IPS-15b (cell line): ENCODE results near the gene TTC34.
"Not testable (repeated sequence)": the region's sequence is repeated elsewhere in the genome, so short reads cannot be mapped to it uniquely, and the experiment has no call there.

Source experiments
- H3K27me3 ChIP-seq: one replicate; pipeline ENCODE4 v1.6.1; 2013; ENCODE audit warnings: low read length; ENCODE audit not compliant: control insufficient read depth, insufficient read depth
- H3K36me3 ChIP-seq: one replicate; pipeline ENCODE4 v1.6.1; 2013; ENCODE audit warnings: low read length; ENCODE audit not compliant: control insufficient read depth, insufficient read depth
- H3K4me1 ChIP-seq: one replicate; pipeline ENCODE4 v1.6.1; 2013; ENCODE audit warnings: mild to moderate bottlenecking, low read length; ENCODE audit not compliant: control insufficient read depth, insufficient read depth
- H3K4me3 ChIP-seq: one replicate; pipeline ENCODE4 v1.5.1; 2013; ENCODE audit warnings: low read depth, low read length
- H3K9ac ChIP-seq: one replicate; pipeline ENCODE4 v1.6.1; 2013; ENCODE audit warnings: low read depth, mild to moderate bottlenecking, low read length
- H3K9me3 ChIP-seq: one replicate; pipeline ENCODE4 v1.6.1; 2013; ENCODE audit warnings: mild to moderate bottlenecking, low read length; ENCODE audit not compliant: control insufficient read depth, insufficient read depth

The TTC34 gene

GRCh38 chr1:2786329-2787162, 14.9 kb downstream of the TTC34 start:
- no peaks in the 10 kb centered on the region for H3K36me3 ChIP-seq
- no peaks in the 10 kb centered on the region for H3K27me3 ChIP-seq
- H3K9me3 ChIP-seq, result peaks cover 6% of the 10 kb centered on the region
- H3K4me3 ChIP-seq, result no peak overlapping the region
- no peaks in the 10 kb centered on the region for H3K4me1 ChIP-seq
- no peak overlapping the region for H3K9ac ChIP-seq

- no peak overlapping the region for H3K9ac ChIP-seq
- no peaks in the 10 kb centered on the region for H3K4me1 ChIP-seq
- H3K27me3 ChIP-seq, result no peaks in the 10 kb centered on the region
- no peaks in the 10 kb centered on the region for H3K36me3 ChIP-seq
- peaks cover 6% of the 10 kb centered on the region for H3K9me3 ChIP-seq
- H3K4me3 ChIP-seq, result no peak overlapping the region
Measured at GRCh38 chr1:2785631-2786328, 15.7 kb downstream of the TTC34 start.

GRCh38 chr1:2784854-2785630, 16.5 kb downstream of the TTC34 start:
- Histone ChIP-seq H3K27me3 (no peaks in the 10 kb centered on the region), H3K9me3 (peaks cover 6% of the 10 kb centered on the region), H3K36me3 (no peaks in the 10 kb centered on the region), H3K4me1 (no peaks in the 10 kb centered on the region), H3K9ac (no peak overlapping the region), H3K4me3 (no peak overlapping the region)

GRCh38 chr1:2783435-2784397, 17.8 kb downstream of the TTC34 start:
- Histone ChIP-seq H3K9ac (no peak overlapping the region), H3K4me1 (no peaks in the 10 kb centered on the region), H3K4me3 (no peak overlapping the region), H3K9me3 (peaks cover 6% of the 10 kb centered on the region), H3K27me3 (no peaks in the 10 kb centered on the region), H3K36me3 (no peaks in the 10 kb centered on the region)

- Histone ChIP-seq H3K4me1 (no peaks in the 10 kb centered on the region), H3K9me3 (peaks cover 6% of the 10 kb centered on the region), H3K9ac (no peak overlapping the region), H3K27me3 (no peaks in the 10 kb centered on the region), H3K36me3 (no peaks in the 10 kb centered on the region), H3K4me3 (no peak overlapping the region)
Measured at GRCh38 chr1:2783069-2783434, 18.4 kb downstream of the TTC34 start.

- Histone ChIP-seq H3K9me3 (peaks cover 6% of the 10 kb centered on the region), H3K36me3 (no peaks in the 10 kb centered on the region), H3K27me3 (no peaks in the 10 kb centered on the region), H3K4me1 (no peaks in the 10 kb centered on the region), H3K4me3 (no peak overlapping the region), H3K9ac (no peak overlapping the region)
Measured at GRCh38 chr1:2781627-2782026, 19.9 kb downstream of the TTC34 start.

- H3K9ac ChIP-seq, result no peak overlapping the region
- no peaks in the 10 kb centered on the region for H3K36me3 ChIP-seq
- H3K4me3 ChIP-seq, result no peak overlapping the region
- H3K27me3 ChIP-seq, result no peaks in the 10 kb centered on the region
- no peaks in the 10 kb centered on the region for H3K4me1 ChIP-seq
- H3K9me3 ChIP-seq, result peaks cover 6% of the 10 kb centered on the region
Measured at GRCh38 chr1:2778220-2778592, 23.3 kb downstream of the TTC34 start.

- Histone ChIP-seq H3K27me3 (no peaks in the 10 kb centered on the region), H3K9ac (no peak overlapping the region)
Measured at GRCh38 chr1:2777424-2778219, 23.9 kb downstream of the TTC34 start.

GRCh38 chr1:2775333-2775732, 26.2 kb downstream of the TTC34 start:
- not testable (repeated sequence) for H3K27me3 ChIP-seq, H3K9me3 ChIP-seq, H3K4me1 ChIP-seq

More at GRCh38 chr1:2777424-2778219, 23.9 kb downstream of the TTC34 start:
- Histone ChIP-seq H3K9me3 (peaks cover under 1% of the 10 kb centered on the region), H3K4me3 (no peak overlapping the region), H3K4me1 (no peaks in the 10 kb centered on the region), H3K36me3 (no peaks in the 10 kb centered on the region)

GRCh38 chr1:2768052-2768451, 33.4 kb downstream of the TTC34 start:
- H3K27me3 ChIP-seq, H3K9me3 ChIP-seq, H3K4me1 ChIP-seq, H3K4me3 ChIP-seq, H3K9ac ChIP-seq, H3K36me3 ChIP-seq: not testable (repeated sequence)

More at GRCh38 chr1:2775333-2775732, 26.2 kb downstream of the TTC34 start:
- H3K36me3 ChIP-seq, H3K4me3 ChIP-seq, H3K9ac ChIP-seq: not testable (repeated sequence)
